Measurements from ENCODE around the gene EVX2. TPM values are rescaled to one million over a fixed set of nuclear protein-coding genes. Genes with fewer than 3 reads are reported as not detected.

Gene EVX2
- total RNA-seq, 2 donors from 2014 or later: not detected

- Mint-ChIP-seq H3K27ac (no peak overlapping the region), H3K36me3 (peaks cover 0 to 25% of the 10 kb centered on the region in 2 donors), H3K9me3 (no peaks in the 10 kb centered on the region)
- DNase-seq (ENCODE audit: low spot score in 2 of 2) (no peak), ATAC-seq (no peak)
Observed at GRCh38 chr2:176124110-176124946, 40.6 kb upstream of the EVX2 start.

GRCh38 chr2:176123411-176124109 is 39.8 kb upstream of the EVX2 start:
- Mint-ChIP-seq H3K36me3 (peaks cover 5 to 29% of the 10 kb centered on the region in 2 donors), H3K9me3 (no peaks in the 10 kb centered on the region), H3K27ac (peak overlapping the region in 1 of 2 donors; percentile 81)
- ATAC-seq (no peak), DNase-seq (ENCODE audit: low spot score in 2 of 2) (no peak)

GRCh38 chr2:176122683-176123410 is 39.1 kb upstream of the EVX2 start, which contains the start of gene HOXD9:
Gene HOXD9, plus strand, starts transcription at chr2:176122719. Its CDS starts 50 bp downstream, at chr2:176122769.
- peaks cover 11 to 30% of the 10 kb centered on the region in 2 donors for H3K36me3 Mint-ChIP-seq
- H3K9me3 Mint-ChIP-seq: peaks cover 0 to 5% of the 10 kb centered on the region in 2 donors
- H3K27ac Mint-ChIP-seq: peak within 1 kb of the TSS in 1 of 2 donors; percentile 81
- peak in 1 of 2 donors; percentile 60 for ATAC-seq
- DNase-seq (ENCODE audit: low spot score in 2 of 2): no peak

GRCh38 chr2:176122052-176122682 is 38.4 kb upstream of the EVX2 start:
- DNase-seq (ENCODE audit: low spot score in 2 of 2) (no peak), ATAC-seq (peak in 1 of 2 donors; percentile 29)
- Mint-ChIP-seq H3K27ac (no peak overlapping the region), H3K36me3 (peaks cover 12 to 35% of the 10 kb centered on the region in 2 donors), H3K9me3 (peaks cover 0 to 7% of the 10 kb centered on the region in 2 donors)

- peak overlapping the region in 1 of 2 donors; percentile 44 for H3K27ac Mint-ChIP-seq
- peaks cover 0 to 11% of the 10 kb centered on the region in 2 donors for H3K9me3 Mint-ChIP-seq
- peaks cover 20 to 42% of the 10 kb centered on the region in 2 donors for H3K36me3 Mint-ChIP-seq
- DNase-seq (ENCODE audit: low spot score in 2 of 2) (no peak), ATAC-seq (no peak)
Observed at GRCh38 chr2:176121190-176122051, 37.7 kb upstream of the EVX2 start.

- no peak for DNase-seq (ENCODE audit: low spot score in 2 of 2)
- peaks cover 21 to 44% of the 10 kb centered on the region in 2 donors for H3K36me3 Mint-ChIP-seq
- H3K27ac Mint-ChIP-seq: peak overlapping the region in 1 of 2 donors; percentile 44
- no peak for ATAC-seq
- peaks cover 0 to 11% of the 10 kb centered on the region in 2 donors for H3K9me3 Mint-ChIP-seq
Observed at GRCh38 chr2:176120364-176121189, 36.8 kb upstream of the EVX2 start.

GRCh38 chr2:176118601-176119339 is 35.0 kb upstream of the EVX2 start:
- H3K9me3 Mint-ChIP-seq: peaks cover 0 to 11% of the 10 kb centered on the region in 2 donors
- no peak for DNase-seq (ENCODE audit: low spot score in 2 of 2)
- H3K36me3 Mint-ChIP-seq: peaks cover 21 to 44% of the 10 kb centered on the region in 2 donors
- ATAC-seq: no peak
- H3K27ac Mint-ChIP-seq: peak overlapping the region in 1 of 2 donors; percentile 74

GRCh38 chr2:176117823-176118371 is 34.1 kb upstream of the EVX2 start:
- no peak for DNase-seq (ENCODE audit: low spot score in 2 of 2)
- Mint-ChIP-seq H3K36me3 (peaks cover 25 to 49% of the 10 kb centered on the region in 2 donors), H3K27ac (peak overlapping the region in 1 of 2 donors; percentile 81), H3K9me3 (peaks cover 0 to 11% of the 10 kb centered on the region in 2 donors)
- ATAC-seq: no peak

- Mint-ChIP-seq H3K9me3 (peaks cover 0 to 11% of the 10 kb centered on the region in 2 donors), H3K36me3 (peaks cover 30 to 54% of the 10 kb centered on the region in 2 donors), H3K27ac (no peak overlapping the region)
- ATAC-seq: no peak
- no peak for DNase-seq (ENCODE audit: low spot score in 2 of 2)
Observed at GRCh38 chr2:176117162-176117822, 33.5 kb upstream of the EVX2 start.

GRCh38 chr2:176115883-176116813 is 32.4 kb upstream of the EVX2 start, which contains the start of gene HOXD10:
Gene HOXD10, plus strand, starts transcription at chr2:176116778. Its CDS starts 56 bp downstream, at chr2:176116834.
- DNase-seq (ENCODE audit: low spot score in 2 of 2) (no peak), ATAC-seq (no peak)
- Mint-ChIP-seq H3K9me3 (peaks cover 0 to 11% of the 10 kb centered on the region in 2 donors), H3K36me3 (peaks cover 30 to 50% of the 10 kb centered on the region in 2 donors), H3K27ac (no peak within 1 kb of the TSS)

GRCh38 chr2:176114930-176115625 is 31.3 kb upstream of the EVX2 start:
- Mint-ChIP-seq H3K36me3 (peaks cover 30 to 45% of the 10 kb centered on the region in 2 donors), H3K9me3 (peaks cover 0 to 11% of the 10 kb centered on the region in 2 donors), H3K27ac (no peak overlapping the region)
- DNase-seq (ENCODE audit: low spot score in 2 of 2) (no peak), ATAC-seq (no peak)

Measured in activated naive CD4-positive, alpha-beta T cell treated with anti-CD3 and anti-CD28 coated beads, Interleukin-2, amount 50 U/mL, for 72 hours (primary cell).